Liver (tissue), 9 donors: ENCODE data around the gene ENOX2. TPM values are rescaled to one million over a fixed set of nuclear protein-coding genes. Genes with fewer than 3 reads are reported as not detected.

Experiments used
- DNase-seq: peaks from one replicate; pipeline ENCODE4 v3.0.0-alpha.2; 2017; ENCODE audit warnings: low spot score
- H3K27ac ChIP-seq, 2 donors: one replicate each; pipeline ENCODE4 v1.7.0; 2013; ENCODE audit warnings: inconsistent platforms in 2 of 2, low read length in 2 of 2, control low read depth in 1 of 2, low read depth in 1 of 2, mild to moderate bottlenecking in 1 of 2
- H3K27me3 ChIP-seq, 4 donors: one replicate each; pipeline versions ENCODE4 v1.6.1 to v1.7.0; 2013; ENCODE audit warnings: low read length in 3 of 4, inconsistent platforms in 1 of 4, mild to moderate bottlenecking in 1 of 4, moderate library complexity in 1 of 4; ENCODE audit not compliant: control insufficient read depth in 4 of 4, insufficient read depth in 4 of 4
- H3K36me3 ChIP-seq, 4 donors: one replicate each; pipeline versions ENCODE4 v1.6.1 to v1.7.0; 2013; ENCODE audit warnings: low read length in 3 of 4, mild to moderate bottlenecking in 3 of 4, low read depth in 1 of 4, moderate library complexity in 1 of 4; ENCODE audit not compliant: control insufficient read depth in 4 of 4, insufficient read depth in 3 of 4
- H3K4me1 ChIP-seq, 4 donors: one replicate each; pipeline versions ENCODE4 v1.6.1 to v1.7.0; 2013; ENCODE audit warnings: low read length in 3 of 4, mild to moderate bottlenecking in 3 of 4, moderate library complexity in 1 of 4; ENCODE audit not compliant: control insufficient read depth in 4 of 4, insufficient read depth in 4 of 4
- H3K4me3 ChIP-seq, 3 donors: one replicate each; pipeline versions ENCODE4 v1.6.1 to v1.7.0; 2013; ENCODE audit warnings: low read length in 3 of 3, control low read depth in 1 of 3, low read depth in 1 of 3, mild to moderate bottlenecking in 1 of 3
- H3K9ac ChIP-seq, 2 donors: one replicate each; pipeline ENCODE4 v1.7.0; 2013; ENCODE audit warnings: low read length in 2 of 2, mild to moderate bottlenecking in 2 of 2, moderate library complexity in 2 of 2, control low read depth in 1 of 2, low read depth in 1 of 2
- H3K9me3 ChIP-seq, 4 donors: one replicate each; pipeline versions ENCODE4 v1.6.1 to v1.7.0; 2013; ENCODE audit warnings: low read length in 3 of 4; ENCODE audit not compliant: control insufficient read depth in 4 of 4
- CTCF ChIP-seq: fragments of 150-350 bp; IDR thresholded peaks from 2 replicates; pipeline ENCODE4 v1.5.1; 2017; ENCODE audit warnings: improper control_type of control experiment, low read depth, low read length; ENCODE audit not compliant: missing input control
- EGR1 ChIP-seq, 2 donors: IDR thresholded peaks; 2 replicates each; pipeline ENCODE4 v1.6.1; 2016 to 2018; ENCODE audit warnings: antibody characterized with exemption in 2 of 2, low read depth in 2 of 2
- FOXA1 ChIP-seq: IDR thresholded peaks from 2 replicates; pipeline ENCODE4 v1.6.1; 2016; ENCODE audit warnings: antibody characterized with exemption
- FOXA2 ChIP-seq: IDR thresholded peaks from 2 replicates; pipeline ENCODE4 v1.6.1; 2016; ENCODE audit warnings: antibody characterized with exemption
- GABPA ChIP-seq, 2 donors: IDR thresholded peaks in 1 of 2; conservative IDR thresholded peaks in 1 of 2; 2 replicates each; pipeline ENCODE4 v1.6.1; 2016; ENCODE audit warnings: antibody characterized with exemption in 2 of 2, mild to moderate bottlenecking in 1 of 2, moderate library complexity in 1 of 2
- HNF4A ChIP-seq, 2 donors: conservative IDR thresholded peaks; 2 replicates each; pipeline ENCODE4 v1.6.1; 2016; ENCODE audit warnings: antibody characterized with exemption in 2 of 2, mild to moderate bottlenecking in 2 of 2
- HNF4G ChIP-seq: IDR thresholded peaks from 2 replicates; pipeline ENCODE4 v1.6.1; 2016; ENCODE audit warnings: antibody characterized with exemption
- JUND ChIP-seq, 2 donors: IDR thresholded peaks; 2 replicates each; pipeline ENCODE4 v1.6.1; 2016; ENCODE audit warnings: antibody characterized with exemption in 2 of 2
- MAX ChIP-seq: IDR thresholded peaks from 2 replicates; pipeline ENCODE4 v1.6.1; 2016; ENCODE audit warnings: antibody characterized with exemption
- NR2F2 ChIP-seq: IDR thresholded peaks from 2 replicates; pipeline ENCODE4 v1.6.1; 2016; ENCODE audit warnings: antibody characterized with exemption
- RAD21 ChIP-seq, 2 donors: IDR thresholded peaks; 2 replicates each; pipeline ENCODE4 v1.6.1; 2016; ENCODE audit warnings: antibody characterized with exemption in 2 of 2, mild to moderate bottlenecking in 2 of 2
- RXRA ChIP-seq, 2 donors: IDR thresholded peaks; 2 replicates each; pipeline ENCODE4 v1.6.1; 2017 to 2018; ENCODE audit warnings: antibody characterized with exemption in 2 of 2, mild to moderate bottlenecking in 1 of 2
- SP1 ChIP-seq: IDR thresholded peaks from 2 replicates; pipeline ENCODE4 v1.6.1; 2018; ENCODE audit warnings: antibody characterized with exemption, mild to moderate bottlenecking
- TAF1 ChIP-seq: conservative IDR thresholded peaks from 2 replicates; pipeline ENCODE4 v1.6.1; 2016; ENCODE audit warnings: antibody characterized with exemption, mild to moderate bottlenecking
- YY1 ChIP-seq: IDR thresholded peaks from 2 replicates; pipeline ENCODE4 v1.6.1; 2016; ENCODE audit warnings: antibody characterized with exemption, mild to moderate bottlenecking
- ZBTB33 ChIP-seq: IDR thresholded peaks from 2 replicates; pipeline ENCODE4 v1.6.1; 2016; ENCODE audit warnings: antibody characterized with exemption
- WGBS: extraction: QIAGEN DNeasy Blood & Tissue Kit; methylation state at CpG from one replicate; pipeline ENCODE4 v1.1.7; 2013; 5-methylcytosine and 5-hydroxymethylcytosine counted together
- polyA plus RNA-seq, 2 donors: library from polyadenylated mRNA; stranded (reverse) in 1 of 2; unstranded in 1 of 2; fragments of 200-250 nt in 1 of 2; fragments of >200 nt in 1 of 2; fragmentation: Nextera tagmentation in 1 of 2; extraction: Ambion mirVana in 1 of 2; gene quantifications; one replicate each; pipeline versions ENCODE4 v1.2.1 to v1.2.3, GENCODE V29; 2013 to 2015
- total RNA-seq, 2 donors: library from RNA; depleted of rRNA; stranded (reverse); fragments of >200 nt; gene quantifications; one replicate each; pipeline ENCODE4 v1.2.3, GENCODE V29; 2014
- TF ChIP-seq, protein P1 (sequence below): IDR thresholded peaks from 2 replicates; pipeline ENCODE4 v1.6.1; 2016; ENCODE audit warnings: antibody characterized with exemption, mild to moderate bottlenecking
- TF ChIP-seq, protein P2 (sequence below): IDR thresholded peaks from 2 replicates; pipeline ENCODE4 v1.6.1; 2016; ENCODE audit warnings: antibody characterized with exemption
- donor health status: healthy.
- donor health status: healthy.
- donor health status: healthy.
- donor health status: healthy.
- donor health status: healthy.

ENOX2 gene
- total and polyA plus RNA-seq, 4 donors: 5.0 to 11.5 (median 6.5) TPM

DNA sequence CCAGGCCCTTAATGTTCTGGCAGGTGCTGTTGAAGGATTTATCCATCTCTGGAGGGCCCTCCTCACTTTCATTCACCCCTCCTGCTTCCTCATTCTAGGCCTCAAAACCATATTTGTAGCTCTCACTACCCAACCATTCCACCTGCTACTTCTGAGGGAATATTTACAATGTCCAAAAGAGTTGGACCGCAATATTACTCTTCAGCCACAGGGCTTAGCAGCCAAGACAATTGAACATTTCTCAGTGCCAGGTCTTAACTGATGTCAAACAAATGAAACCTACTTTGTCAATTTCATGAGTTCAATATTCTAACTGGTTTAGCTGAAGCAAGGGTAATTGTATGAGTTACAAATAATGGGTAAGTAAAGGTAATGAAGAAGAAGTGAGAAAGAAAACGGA is 113.2 kb downstream of the ENOX2 start:
- H3K4me1 ChIP-seq: peaks cover 0 to 3% (median 1%) of the 10 kb centered on the region in 4 donors

More for the DNA sequence above, 113.2 kb downstream of the ENOX2 start:
- no peaks in the 10 kb centered on the region for H3K27me3 ChIP-seq
- 71% methylated on average over 2 of the region's 2 CpGs for WGBS
- DNase-seq: no peak
- H3K36me3 ChIP-seq: no peaks in the 10 kb centered on the region
- no peak overlapping the region for H3K9ac ChIP-seq
- TF ChIP-seq JUND (IDR thresholded peaks at IDR 0.05) (no peak), YY1 (no peak), HNF4A (conservative IDR thresholded peaks at IDR 0.05) (no peak), ZBTB33 (no peak), FOXA2 (no peak), CTCF (no peak), FOXA1 (no peak), NR2F2 (no peak), EGR1 (IDR thresholded peaks at IDR 0.05; ENCODE audit: low read depth in 2 of 2) (no peak), RXRA (IDR thresholded peaks at IDR 0.05) (no peak), HNF4G (no peak), GABPA (IDR thresholded peaks at IDR 0.05 in 1 of 2, conservative IDR thresholded peaks at IDR 0.05 in 1 of 2) (no peak), TAF1 (no peak), MAX (no peak), SP1 (no peak), RAD21 (IDR thresholded peaks at IDR 0.05) (no peak)
- TF ChIP-seq, protein P1, sequence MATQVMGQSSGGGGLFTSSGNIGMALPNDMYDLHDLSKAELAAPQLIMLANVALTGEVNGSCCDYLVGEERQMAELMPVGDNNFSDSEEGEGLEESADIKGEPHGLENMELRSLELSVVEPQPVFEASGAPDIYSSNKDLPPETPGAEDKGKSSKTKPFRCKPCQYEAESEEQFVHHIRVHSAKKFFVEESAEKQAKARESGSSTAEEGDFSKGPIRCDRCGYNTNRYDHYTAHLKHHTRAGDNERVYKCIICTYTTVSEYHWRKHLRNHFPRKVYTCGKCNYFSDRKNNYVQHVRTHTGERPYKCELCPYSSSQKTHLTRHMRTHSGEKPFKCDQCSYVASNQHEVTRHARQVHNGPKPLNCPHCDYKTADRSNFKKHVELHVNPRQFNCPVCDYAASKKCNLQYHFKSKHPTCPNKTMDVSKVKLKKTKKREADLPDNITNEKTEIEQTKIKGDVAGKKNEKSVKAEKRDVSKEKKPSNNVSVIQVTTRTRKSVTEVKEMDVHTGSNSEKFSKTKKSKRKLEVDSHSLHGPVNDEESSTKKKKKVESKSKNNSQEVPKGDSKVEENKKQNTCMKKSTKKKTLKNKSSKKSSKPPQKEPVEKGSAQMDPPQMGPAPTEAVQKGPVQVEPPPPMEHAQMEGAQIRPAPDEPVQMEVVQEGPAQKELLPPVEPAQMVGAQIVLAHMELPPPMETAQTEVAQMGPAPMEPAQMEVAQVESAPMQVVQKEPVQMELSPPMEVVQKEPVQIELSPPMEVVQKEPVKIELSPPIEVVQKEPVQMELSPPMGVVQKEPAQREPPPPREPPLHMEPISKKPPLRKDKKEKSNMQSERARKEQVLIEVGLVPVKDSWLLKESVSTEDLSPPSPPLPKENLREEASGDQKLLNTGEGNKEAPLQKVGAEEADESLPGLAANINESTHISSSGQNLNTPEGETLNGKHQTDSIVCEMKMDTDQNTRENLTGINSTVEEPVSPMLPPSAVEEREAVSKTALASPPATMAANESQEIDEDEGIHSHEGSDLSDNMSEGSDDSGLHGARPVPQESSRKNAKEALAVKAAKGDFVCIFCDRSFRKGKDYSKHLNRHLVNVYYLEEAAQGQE: no peak
- TF ChIP-seq, protein P2, sequence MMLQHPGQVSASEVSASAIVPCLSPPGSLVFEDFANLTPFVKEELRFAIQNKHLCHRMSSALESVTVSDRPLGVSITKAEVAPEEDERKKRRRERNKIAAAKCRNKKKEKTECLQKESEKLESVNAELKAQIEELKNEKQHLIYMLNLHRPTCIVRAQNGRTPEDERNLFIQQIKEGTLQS: no peak
- H3K9me3 ChIP-seq: no peaks in the 10 kb centered on the region
- no peak overlapping the region for H3K4me3 ChIP-seq
- no peak overlapping the region for H3K27ac ChIP-seq
